Upper lobe of left lung (tissue), 4 donors: ENCODE results near the gene TAS2R14.

ENCODE experiments used
- CTCF ChIP-seq, 6 experiments: fragments of 450-650 bp in 4 of 6; fragments of 200-600 bp in 2 of 6; sonication (generic) in 2 of 6; IDR thresholded peaks; one replicate each; pipeline ENCODE4 v1.5.1; 2016 to 2019; ENCODE audit warnings: antibody characterized with exemption in 6 of 6
- EP300 ChIP-seq, 4 donors: sonication (generic); formaldehyde crosslinking; IDR thresholded peaks; one replicate each; pipeline ENCODE4 v1.5.1; 2017; ENCODE audit warnings: antibody characterized with exemption in 4 of 4, control low read depth in 2 of 4
- POLR2A ChIP-seq, 4 donors: fragments of 450-650 bp; IDR thresholded peaks; one replicate each; pipeline ENCODE4 v1.5.1; 2016 to 2017; ENCODE audit warnings: antibody characterized with exemption in 4 of 4, mild to moderate bottlenecking in 2 of 4

GRCh38 chr12:10936506-10936905 is 2.6 kb downstream of the TAS2R14 start:
- no peak for TF ChIP-seq CTCF (IDR thresholded peaks at IDR 0.05)
- TF ChIP-seq POLR2A (IDR thresholded peaks at IDR 0.05) = no peak
- TF ChIP-seq EP300 (IDR thresholded peaks at IDR 0.05) = no peak
